Rectal smooth muscle tissue (tissue), 1 donor: ENCODE results near the gene ADAP1.

Source experiments
- H3K27ac ChIP-seq: one replicate; pipeline ENCODE4 v1.7.0; 2013; ENCODE audit warnings: low read depth, low read length, inconsistent platforms
- H3K27me3 ChIP-seq: one replicate; pipeline ENCODE4 v1.7.0; 2013; ENCODE audit warnings: low read length; ENCODE audit not compliant: control insufficient read depth, insufficient read depth
- H3K36me3 ChIP-seq: one replicate; pipeline ENCODE4 v1.7.0; 2013; ENCODE audit warnings: low read length; ENCODE audit not compliant: control insufficient read depth, insufficient read depth
- H3K4me1 ChIP-seq: one replicate; pipeline ENCODE4 v1.7.0; 2013; ENCODE audit warnings: low read length; ENCODE audit not compliant: control insufficient read depth, insufficient read depth
- H3K4me3 ChIP-seq: one replicate; pipeline ENCODE4 v1.7.0; 2013; ENCODE audit warnings: low read length
- H3K9ac ChIP-seq: one replicate; pipeline ENCODE4 v1.7.0; 2013; ENCODE audit warnings: low read length

ADAP1 gene

GRCh38 chr7:903921-904755 is 50.3 kb downstream of the ADAP1 start:
- Histone ChIP-seq H3K4me1 (no peaks in the 10 kb centered on the region), H3K27ac (no peak overlapping the region), H3K4me3 (no peak overlapping the region), H3K36me3 (peaks cover 5% of the 10 kb centered on the region), H3K9ac (no peak overlapping the region), H3K27me3 (no peaks in the 10 kb centered on the region)

GRCh38 chr7:902996-903395 is 51.5 kb downstream of the ADAP1 start:
- H3K36me3 ChIP-seq: peaks cover 11% of the 10 kb centered on the region
- H3K27me3 ChIP-seq: no peaks in the 10 kb centered on the region
- H3K4me3 ChIP-seq: no peak overlapping the region
- H3K9ac ChIP-seq: no peak overlapping the region
- H3K27ac ChIP-seq: no peak overlapping the region
- H3K4me1 ChIP-seq: no peaks in the 10 kb centered on the region

- Histone ChIP-seq H3K9ac (no peak overlapping the region), H3K27me3 (no peaks in the 10 kb centered on the region), H3K27ac (no peak overlapping the region), H3K4me1 (no peaks in the 10 kb centered on the region), H3K4me3 (peak overlapping the region; percentile 15), H3K36me3 (peaks cover 16% of the 10 kb centered on the region)
These were observed 52.9 kb downstream of the ADAP1 start for GRCh38 chr7:901388-902154.

GRCh38 chr7:901041-901387 is 53.5 kb downstream of the ADAP1 start:
- Histone ChIP-seq H3K4me1 (no peaks in the 10 kb centered on the region), H3K27ac (no peak overlapping the region), H3K36me3 (peaks cover 22% of the 10 kb centered on the region)

GRCh38 chr7:900331-901040 is 54.0 kb downstream of the ADAP1 start:
- no peak overlapping the region for H3K9ac ChIP-seq
- no peak overlapping the region for H3K27ac ChIP-seq
- H3K36me3 ChIP-seq: peaks cover 24% of the 10 kb centered on the region
- no peak overlapping the region for H3K4me3 ChIP-seq
- no peaks in the 10 kb centered on the region for H3K27me3 ChIP-seq
- no peaks in the 10 kb centered on the region for H3K4me1 ChIP-seq

More at GRCh38 chr7:901041-901387, 53.5 kb downstream of the ADAP1 start:
- peak overlapping the region; percentile 15 for H3K4me3 ChIP-seq
- H3K9ac ChIP-seq: no peak overlapping the region
- no peaks in the 10 kb centered on the region for H3K27me3 ChIP-seq

- H3K9ac ChIP-seq: no peak overlapping the region
- H3K4me1 ChIP-seq: no peaks in the 10 kb centered on the region
- H3K4me3 ChIP-seq: no peak overlapping the region
- H3K27me3 ChIP-seq: no peaks in the 10 kb centered on the region
- H3K27ac ChIP-seq: no peak overlapping the region
- peaks cover 30% of the 10 kb centered on the region for H3K36me3 ChIP-seq
These were observed 54.7 kb downstream of the ADAP1 start for GRCh38 chr7:899806-900205.

GRCh38 chr7:898855-899681 is 55.4 kb downstream of the ADAP1 start:
- Histone ChIP-seq H3K27ac (no peak overlapping the region), H3K4me1 (no peaks in the 10 kb centered on the region), H3K9ac (no peak overlapping the region), H3K4me3 (no peak overlapping the region), H3K36me3 (peaks cover 34% of the 10 kb centered on the region), H3K27me3 (no peaks in the 10 kb centered on the region)

- no peaks in the 10 kb centered on the region for H3K27me3 ChIP-seq
- H3K4me1 ChIP-seq: no peaks in the 10 kb centered on the region
- H3K9ac ChIP-seq: no peak overlapping the region
- H3K36me3 ChIP-seq: peaks cover 41% of the 10 kb centered on the region
- no peak overlapping the region for H3K4me3 ChIP-seq
- no peak overlapping the region for H3K27ac ChIP-seq
These were observed 56.0 kb downstream of the ADAP1 start for GRCh38 chr7:898460-898854.

- Histone ChIP-seq H3K27ac (no peak overlapping the region), H3K4me3 (no peak overlapping the region), H3K36me3 (peaks cover 43% of the 10 kb centered on the region), H3K9ac (no peak overlapping the region), H3K27me3 (no peaks in the 10 kb centered on the region), H3K4me1 (no peaks in the 10 kb centered on the region)
These were observed 56.6 kb downstream of the ADAP1 start for GRCh38 chr7:897771-898376.

GRCh38 chr7:897086-897485 is 57.4 kb downstream of the ADAP1 start:
- H3K4me1 ChIP-seq: no peaks in the 10 kb centered on the region
- H3K4me3 ChIP-seq: no peak overlapping the region
- H3K27me3 ChIP-seq: no peaks in the 10 kb centered on the region
- H3K27ac ChIP-seq: no peak overlapping the region
- H3K9ac ChIP-seq: no peak overlapping the region
- H3K36me3 ChIP-seq: peaks cover 48% of the 10 kb centered on the region

- Histone ChIP-seq H3K27me3 (no peaks in the 10 kb centered on the region), H3K27ac (no peak overlapping the region), H3K9ac (no peak overlapping the region), H3K4me1 (no peaks in the 10 kb centered on the region), H3K36me3 (peaks cover 54% of the 10 kb centered on the region), H3K4me3 (no peak overlapping the region)
These were observed 58.0 kb downstream of the ADAP1 start for GRCh38 chr7:896346-897075.
